K562 (cell line): ENCODE data around the gene NRARP. TPM values are rescaled to one million over a fixed set of nuclear protein-coding genes. Genes with fewer than 3 reads are reported as not detected.

Source experiments
- ATAC-seq: fragments of 200-7000 bp; cut with Tn5 transposase; 3 replicates; pipeline ENCODE4 v1.9.1; 2020; ENCODE audit warnings: moderate library complexity
- BruUV-seq: library from RNA; stranded (reverse); fragments of 400-500 nt; replicated peaks from 2 replicates; lab custom pipeline; 2021; lab: Mats Ljungman, UMichigan
- CTCF ChIA-PET: fragments of 300-600 bp; formaldehyde crosslinking; extraction: SDS; loops from one replicate; lab custom pipeline; 2021; ENCODE audit warnings: low intra/inter-chr PET ratio; lab: Yijun Ruan, JAX
- POLR2A ChIA-PET: fragments of 300-600, 350-650 bp; sonication (Branson Sonifier 250); formaldehyde crosslinking; extraction: SDS; loops from one replicate; lab custom pipeline; 2021; ENCODE audit warnings: antibody characterized with exemption, inconsistent platforms; lab: Yijun Ruan, JAX
- DNase-seq, 4 experiments: peaks; one replicate each; pipeline versions ENCODE4 v3.0.0 to v3.0.0-alpha.2; 2011 to 2018; ENCODE audit warnings: low spot score in 3 of 4, mixed read lengths in 3 of 4; ENCODE audit errors: extremely low read depth in 1 of 4
- FAIRE-seq: peaks from 2 replicates; lab custom pipeline; 2011; peaks lifted over from hg19 to GRCh38; lab: Jason Lieb, UNC
- H2AFZ ChIP-seq: 2 replicates; pipeline ENCODE4 v1.6.0; 2011; ENCODE audit warnings: low read depth, low read length, control low read depth, inconsistent platforms
- H3K27ac ChIP-seq: fragments of 200-600 bp; 3 replicates; pipeline ENCODE4 v1.8.0; 2011; ENCODE audit warnings: low read depth, mild to moderate bottlenecking, control low read depth, inconsistent platforms, low read length, moderate library complexity, mixed read lengths; ENCODE audit errors: extremely low read depth
- H3K27me3 ChIP-seq, 2 experiments: fragments of 300-600 bp in 1 of 2; 2 replicates in 1 of 2; 3 replicates in 1 of 2; pipeline versions ENCODE4 v1.6.0 to v1.8.0; 2011; ENCODE audit warnings: inconsistent platforms in 2 of 2, low read length in 2 of 2, mild to moderate bottlenecking in 1 of 2, mixed read lengths in 1 of 2, moderate library complexity in 1 of 2; ENCODE audit not compliant: control insufficient read depth in 2 of 2, insufficient read depth in 2 of 2
- H3K36me3 ChIP-seq: fragments of 300-600 bp; 3 replicates; pipeline ENCODE4 v1.8.0; 2011; ENCODE audit warnings: mild to moderate bottlenecking, low read length, inconsistent platforms; ENCODE audit not compliant: control insufficient read depth, insufficient read depth
- H3K4me1 ChIP-seq, 2 experiments: fragments of 200-600 bp in 1 of 2; replicated peaks in 1 of 2; 2 replicates in 1 of 2; 3 replicates in 1 of 2; pipeline versions ENCODE4 v1.5.1 to v1.8.0; 2011; ENCODE audit warnings: inconsistent platforms in 2 of 2, low read length in 2 of 2, mild to moderate bottlenecking in 1 of 2, mixed read lengths in 1 of 2, moderate library complexity in 1 of 2; ENCODE audit not compliant: control insufficient read depth in 2 of 2, insufficient read depth in 2 of 2
- H3K4me2 ChIP-seq: 2 replicates; pipeline ENCODE4 v1.6.1; 2011; ENCODE audit warnings: low read length, control low read depth, inconsistent platforms, mixed read lengths; ENCODE audit not compliant: insufficient read depth
- H3K4me3 ChIP-seq: fragments of 200-600 bp; sonication (generic), shearing (Covaris generic); 2 replicates; pipeline ENCODE4 v1.5.1; 2016; ENCODE audit warnings: control low read depth, inconsistent platforms
- H3K79me2 ChIP-seq: fragments of 200-600 bp; 3 replicates; pipeline ENCODE4 v1.8.0; 2011; ENCODE audit warnings: low read length, inconsistent platforms; ENCODE audit not compliant: control insufficient read depth, insufficient read depth
- H3K9ac ChIP-seq, 2 experiments: 2 replicates each; pipeline versions ENCODE4 v1.6.0 to v1.6.1; 2011; ENCODE audit warnings: low read depth in 2 of 2, low read length in 2 of 2, control low read depth in 1 of 2, inconsistent platforms in 1 of 2, mild to moderate bottlenecking in 1 of 2, mixed read lengths in 1 of 2; ENCODE audit not compliant: insufficient read depth in 1 of 2
- H3K9me1 ChIP-seq: one replicate; pipeline ENCODE4 v1.6.0; 2011; ENCODE audit warnings: inconsistent platforms, mild to moderate bottlenecking, low read length, moderate library complexity; ENCODE audit not compliant: control insufficient read depth, insufficient read depth
- H3K9me3 ChIP-seq: replicated peaks from 2 replicates; pipeline ENCODE4 v1.5.1; 2011; ENCODE audit warnings: low read depth, low read length, inconsistent platforms; ENCODE audit not compliant: control insufficient read depth, insufficient read depth
- H4K20me1 ChIP-seq: replicated peaks from 2 replicates; pipeline ENCODE4 v1.6.1; 2011; ENCODE audit warnings: low read length, inconsistent platforms, mixed read lengths; ENCODE audit not compliant: control insufficient read depth, insufficient read depth
- ARID1B ChIP-seq: fragments of 450-650 bp; IDR thresholded peaks from 2 replicates; pipeline ENCODE4 v1.6.1; 2016; ENCODE audit warnings: antibody characterized with exemption, mild to moderate bottlenecking, inconsistent platforms
- NR4A1 ChIP-seq, 2 experiments: fragments of 250-450 bp in 1 of 2; fragments of 450-650 bp in 1 of 2; sonication (Bioruptor Pico) in 1 of 2; IDR thresholded peaks; 2 replicates each; pipeline versions ENCODE4 v1.4.0 to v1.6.1; 2016 to 2020; ENCODE audit warnings: mild to moderate bottlenecking in 2 of 2, missing compliant biosample characterization in 1 of 2, missing genetic modification characterization in 1 of 2, moderate library complexity in 1 of 2
- WGBS: fragments of 100-300 bp; shearing (Covaris generic); methylation state at CpG from one replicate; pipeline ENCODE4 v1.1.6; 2016; ENCODE audit warnings: low coverage, mixed read lengths; ENCODE audit not compliant: insufficient coverage; ENCODE audit errors: missing lambda C conversion rate; 5-methylcytosine and 5-hydroxymethylcytosine counted together
- in situ Hi-C: fragments of 300-500 bp; cut with MboI; formaldehyde crosslinking; loops from 4 replicates; pipeline ENCODE4 v1.15.0; 2018; ENCODE audit warnings: inconsistent platforms, mixed read lengths
- intact Hi-C: fragments of 100-400 bp; cut with micrococcal nuclease; formaldehyde crosslinking; loops from 2 replicates; pipeline ENCODE4 v1.14.2; 2022
- polyA plus RNA-seq, 8 experiments: library from polyadenylated mRNA; depleted of rRNA in 4 of 8; stranded (reverse) in 5 of 8; unstranded in 3 of 8; fragments of >200 nt; fragmentation: Nextera tagmentation in 2 of 8; fragmentation: Illumina TruSeq in 1 of 8; extraction: Ambion mirVana in 2 of 8; extraction: Trizol in 1 of 8; gene quantifications; 2 replicates each; pipeline versions ENCODE4 v1.2.1 to v1.2.3, GENCODE V29; 2011 to 2014; ENCODE audit warnings: inconsistent platforms in 1 of 8, missing spikeins in 1 of 8
- total RNA-seq, 7 experiments: library from RNA; depleted of rRNA in 6 of 7; stranded (reverse); fragments of >200 nt in 6 of 7; fragmentation: Illumina TruSeq in 2 of 7; extraction: Trizol in 2 of 7; gene quantifications; 2 replicates each; pipeline versions ENCODE4 v1.2.1 to v1.2.3, GENCODE V29; 2011 to 2021; ENCODE audit warnings: low replicate concordance in 1 of 7

The NRARP gene
- total and polyA plus RNA-seq, 9 of the 15 experiments (the other 6 are each of a cell fraction or from before 2014, with no cell fraction given) = 2.0 to 24.5 (median 7.2) TPM; not detected in 2

- Histone ChIP-seq H2AFZ (no peak overlapping the region; the same call in 1 of the 2 replicates), H3K27me3 (no peaks in the 10 kb centered on the region), H3K79me2 (no peaks in the 10 kb centered on the region), H3K36me3 (no peaks in the 10 kb centered on the region), H4K20me1 (no peaks in the 10 kb centered on the region), H3K9ac (peak overlapping the region; percentile 87 to 93; a peak in 3 of 4 replicates), H3K4me2 (peak overlapping the region; percentile 55; the same call in 1 of the 2 replicates), H3K9me1 (no peaks in the 10 kb centered on the region), H3K4me3 (no peak overlapping the region), H3K9me3 (no peaks in the 10 kb centered on the region), H3K27ac (peak overlapping the region; percentile 91; the same call in 1 of the 3 replicates), H3K4me1 (peaks cover 6 to 88% of the 10 kb centered on the region in 2 experiments)
- ChIA-PET CTCF (no interaction called here), POLR2A (interaction anchor here (0.6 to 1.2 kb wide), 5 partner anchors 9 to 150 kb away, joined by 3 to 4 read pairs (median 3); no protein-coding TSS in a partner anchor)
- in situ Hi-C loops = no loop called here
- DNase-seq (no peak), FAIRE-seq (no peak), ATAC-seq (no peak)
- 80% methylated on average over 11 of the region's 19 CpGs for WGBS
- BruUV-seq = no TSS peak
- TF ChIP-seq ARID1B = no peak
- TF ChIP-seq NR4A1 (CRISPR knock-in tag; IDR thresholded peaks at IDR 0.05) = no peak
- no peak for TF ChIP-seq NR4A1 (tag; IDR thresholded peaks at IDR 0.05)
- intact Hi-C loops = no loop called here
Observed at GRCh38 chr9:137317021-137317717, 15.1 kb upstream of the NRARP start.
